Amygdala (tissue), 56 donors: ENCODE measurements around the gene NECAB2.

ENCODE experiments used
- DNase-seq, 56 donors: peaks; one replicate each; lab custom pipeline; 2025; lab: John Stamatoyannopoulos, UW

NECAB2 gene

GRCh38 chr16:84038469-84038868 is 70.4 kb downstream of the NECAB2 start:
- DNase-seq: no peak

- DNase-seq: no peak
Measured at GRCh38 chr16:84039696-84040095, 71.7 kb downstream of the NECAB2 start.

- peak in 1 of 56 donors; percentile 31 for DNase-seq
Measured at GRCh38 chr16:84040226-84040822, 72.3 kb downstream of the NECAB2 start.

GRCh38 chr16:84040823-84041820 is 73.1 kb downstream of the NECAB2 start:
- DNase-seq: peak in 18 of 56 donors; percentile 6 to 58 (median 24)

DNA sequence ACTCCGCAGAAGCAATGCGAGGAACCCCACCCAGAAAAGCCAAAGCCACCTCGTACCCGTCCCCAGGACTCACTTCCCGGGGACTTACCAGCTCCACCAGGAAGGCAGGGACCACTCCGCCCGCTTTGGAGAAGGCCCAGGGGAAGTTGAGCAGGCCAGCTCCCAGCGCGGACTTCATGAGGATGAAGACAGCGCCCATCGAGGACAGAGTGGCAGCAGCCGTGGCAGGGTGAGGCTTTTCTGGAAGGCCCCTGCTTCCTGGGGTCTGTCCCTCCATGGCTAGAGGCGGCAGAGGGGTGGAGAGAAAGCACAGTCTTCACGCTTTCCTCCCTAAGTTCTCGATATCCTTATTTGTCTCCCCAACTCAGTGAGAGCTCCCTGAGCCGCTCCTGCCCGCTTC is 73.8 kb downstream of the NECAB2 start:
- no peak for DNase-seq

DNA sequence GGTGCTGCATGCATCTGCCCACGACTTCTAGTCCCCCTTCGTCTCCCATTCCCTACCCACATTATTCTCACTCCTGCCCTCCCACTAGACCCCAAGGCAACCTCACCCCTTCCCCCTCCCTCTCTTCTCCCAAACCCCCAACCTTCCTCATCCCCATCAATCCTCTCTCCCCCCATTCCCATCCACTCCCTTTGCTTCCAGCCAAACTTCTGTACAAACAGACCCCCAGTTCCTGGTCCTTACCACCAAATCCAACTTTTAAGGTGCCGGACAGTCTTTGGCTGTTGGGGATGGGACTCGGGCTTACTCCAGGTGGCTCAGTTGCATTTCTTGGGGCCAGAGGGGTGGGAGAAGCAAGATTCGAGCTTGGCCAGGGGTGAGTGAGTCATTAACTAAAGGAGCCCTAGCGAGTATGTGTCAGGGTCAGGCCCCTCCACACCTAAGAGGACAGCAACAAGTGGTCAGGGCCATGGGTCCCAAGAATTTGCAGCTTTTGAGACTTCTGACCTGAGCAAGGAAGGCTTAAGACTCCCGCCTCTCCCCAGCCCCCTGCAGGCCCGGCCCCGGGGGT is 74.3 kb downstream of the NECAB2 start, which contains the start of gene SLC38A8:
TSS of gene SLC38A8 (minus strand) at position 488 of the 571 bp plus-strand sequence. CDS start 638 bp downstream, outside the sequence.
- no peak for DNase-seq

DNA sequence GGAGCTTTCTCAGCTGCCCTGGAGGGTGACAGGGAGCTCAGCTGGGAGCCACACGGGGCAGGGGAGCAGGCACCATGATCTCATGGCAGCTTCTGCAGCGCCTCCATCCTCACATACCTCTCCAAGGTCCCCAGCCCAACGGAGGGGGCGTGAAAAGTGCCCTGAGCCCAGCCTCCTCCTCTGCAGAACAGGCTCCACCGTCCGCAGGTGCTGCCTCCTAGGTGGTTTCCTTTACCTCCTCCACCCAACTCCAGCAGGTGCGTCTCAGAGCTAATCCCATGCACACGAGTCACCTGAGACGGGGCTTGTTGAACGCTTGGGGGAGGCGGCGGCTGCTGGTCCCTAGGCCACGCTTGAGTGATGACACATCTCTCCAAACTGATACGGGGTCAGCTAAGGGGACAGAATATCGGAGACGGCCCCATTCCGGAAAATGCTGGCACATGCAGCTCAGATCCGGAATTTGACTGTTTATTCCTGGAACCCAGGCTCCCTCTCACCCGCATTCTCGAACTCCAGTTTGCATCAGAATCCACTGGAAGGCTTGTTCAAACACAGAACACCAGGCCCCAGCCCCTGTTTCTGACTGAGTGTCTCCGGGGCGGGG is 74.9 kb downstream of the NECAB2 start:
- DNase-seq: no peak

- DNase-seq: no peak
Measured at GRCh38 chr16:84043486-84044117, 75.6 kb downstream of the NECAB2 start.

GRCh38 chr16:84044118-84044488 is 76.1 kb downstream of the NECAB2 start:
- no peak for DNase-seq

GRCh38 chr16:84045001-84045817 is 77.2 kb downstream of the NECAB2 start:
- DNase-seq: no peak

- no peak for DNase-seq
Measured at GRCh38 chr16:84045818-84046470, 77.9 kb downstream of the NECAB2 start.

DNA sequence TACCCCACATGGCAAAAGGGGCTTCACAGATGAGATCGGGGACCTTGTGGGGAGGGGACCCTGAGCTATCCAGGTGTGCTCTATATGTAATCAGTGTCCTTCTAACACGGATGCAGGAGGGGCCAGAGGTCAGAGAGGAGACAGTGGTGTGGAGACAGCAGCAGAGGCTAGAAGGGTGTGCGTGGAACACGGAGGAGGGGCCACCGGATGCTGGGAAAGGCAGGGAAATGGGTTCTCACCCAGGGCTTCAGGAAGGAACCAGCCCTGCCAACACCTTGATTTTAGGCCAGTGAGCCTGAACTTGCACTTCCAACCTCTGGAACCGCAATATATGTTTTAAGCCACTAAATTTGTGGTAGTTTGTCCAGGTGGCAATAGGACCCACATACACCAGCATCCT is 79.2 kb downstream of the NECAB2 start:
- no peak for DNase-seq

- DNase-seq: no peak
Measured at GRCh38 chr16:84047626-84048025, 79.6 kb downstream of the NECAB2 start.

DNA sequence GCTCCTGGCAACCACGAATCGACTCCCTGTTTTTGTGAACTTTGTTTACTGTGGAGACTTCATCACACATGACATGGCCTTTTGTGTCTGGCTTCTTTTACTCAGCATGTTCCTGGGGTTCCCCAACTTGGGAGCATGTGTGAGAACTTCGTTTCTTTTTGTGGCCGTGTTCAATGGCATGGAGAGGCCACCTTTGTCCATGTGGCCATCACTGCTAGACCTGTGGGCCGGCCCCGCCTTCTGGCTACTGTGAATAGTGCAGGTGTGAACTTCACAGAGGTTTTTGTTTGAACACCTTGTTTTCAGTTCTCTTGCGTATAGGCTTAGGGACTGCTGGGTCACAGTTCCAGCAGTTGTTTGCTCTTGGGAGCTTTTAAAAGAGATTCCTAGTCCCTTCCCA is 80.2 kb downstream of the NECAB2 start:
- no peak for DNase-seq

- no peak for DNase-seq
Measured at GRCh38 chr16:84048871-84049270, 80.8 kb downstream of the NECAB2 start.

GRCh38 chr16:84049403-84050060 is 81.5 kb downstream of the NECAB2 start:
- DNase-seq: peak in 6 of 56 donors; percentile 21 to 56 (median 32)

DNA sequence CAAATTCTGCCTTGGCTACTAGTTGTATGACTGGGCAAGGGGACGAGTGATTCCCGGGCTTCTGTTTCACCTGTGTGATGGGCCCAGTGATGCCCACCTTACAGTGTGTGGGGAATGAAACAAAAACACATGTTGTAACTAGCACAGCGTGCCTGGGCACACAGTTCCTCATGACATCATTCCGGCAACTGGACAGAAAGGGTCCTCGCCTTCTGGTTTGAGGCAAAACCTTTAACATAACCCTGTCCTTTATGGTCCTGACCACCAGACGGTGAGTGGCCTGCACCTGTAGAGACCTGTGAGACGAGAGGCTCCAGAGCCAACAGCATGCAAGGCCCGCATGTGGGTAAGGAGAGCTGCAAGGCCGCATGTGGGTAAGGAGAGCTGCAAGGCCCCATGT is 82.3 kb downstream of the NECAB2 start:
- DNase-seq: no peak

GRCh38 chr16:84052071-84052622 is 84.1 kb downstream of the NECAB2 start:
- no peak for DNase-seq
